Activated CD8-positive, alpha-beta memory T cell treated with anti-CD3 and anti-CD28 coated beads, Interleukin-2, amount 10 ng/mL, durations not matched to agents 7 days and 5 days (primary cell): ENCODE measurements around the gene GORASP1. TPM values are rescaled to one million over a fixed set of nuclear protein-coding genes. Genes with fewer than 3 reads are reported as not detected.

Source experiments
- ATAC-seq: fragments of 150-1000 bp; cut with Tn5 transposase; one replicate; pipeline ENCODE4 v1.10.0; 2021; ENCODE audit warnings: moderate library complexity
- CTCF ChIA-PET: fragments of 350-600 bp; sonication (Branson Sonifier 250); formaldehyde crosslinking; loops from one replicate; lab custom pipeline; 2021; ENCODE audit warnings: antibody characterized with exemption; lab: Charles Lee
- DNase-seq: peaks from one replicate; pipeline ENCODE4 v3.0.0-alpha.2; 2020
- H3K27ac Mint-ChIP-seq: one replicate; pipeline ENCODE4 v1.8.0; 2021; ENCODE audit warnings: mild to moderate bottlenecking, mixed read lengths
- H3K27me3 Mint-ChIP-seq: one replicate; pipeline ENCODE4 v1.8.0; 2021; ENCODE audit warnings: mixed read lengths
- H3K36me3 Mint-ChIP-seq: one replicate; pipeline ENCODE4 v1.8.0; 2021; ENCODE audit warnings: mild to moderate bottlenecking, mixed read lengths
- H3K4me1 Mint-ChIP-seq: one replicate; pipeline ENCODE4 v1.8.0; 2021; ENCODE audit warnings: mixed read lengths
- H3K4me3 Mint-ChIP-seq: one replicate; pipeline ENCODE4 v1.8.0; 2021; ENCODE audit warnings: mild to moderate bottlenecking, moderate library complexity, mixed read lengths
- H3K9me3 Mint-ChIP-seq: one replicate; pipeline ENCODE4 v1.8.0; 2022; ENCODE audit warnings: low read depth, mixed read lengths
- total RNA-seq, 2 experiments: library from RNA; stranded (reverse); gene quantifications; one replicate each; pipeline ENCODE4 v1.2.3, GENCODE V29; 2021

GORASP1 gene
- total RNA-seq, 2 experiments from 2014 or later = 28.8 to 32.0 TPM

- peaks cover 13% of the 10 kb centered on the region for H3K36me3 Mint-ChIP-seq
- no peaks in the 10 kb centered on the region for H3K9me3 Mint-ChIP-seq
- no peak overlapping the region for H3K4me3 Mint-ChIP-seq
- no peak for ATAC-seq
- H3K27me3 Mint-ChIP-seq = no peaks in the 10 kb centered on the region
- CTCF ChIA-PET = interaction anchor here (1.2 kb wide), 1 partner anchor 153 kb away, joined by 4 read pairs; no protein-coding TSS in a partner anchor
- no peak for DNase-seq
- H3K4me1 Mint-ChIP-seq = peaks cover 13% of the 10 kb centered on the region
- H3K27ac Mint-ChIP-seq = no peak overlapping the region
Measured at GRCh38 chr3:39137991-39138803, 30.8 kb upstream of the GORASP1 start.

GRCh38 chr3:39137435-39137936, 30.1 kb upstream of the GORASP1 start:
- no peaks in the 10 kb centered on the region for H3K27me3 Mint-ChIP-seq

GRCh38 chr3:39136533-39137434, 29.4 kb upstream of the GORASP1 start:
- Mint-ChIP-seq H3K4me1 (peaks cover 11% of the 10 kb centered on the region), H3K27ac (no peak overlapping the region), H3K27me3 (no peaks in the 10 kb centered on the region), H3K4me3 (no peak overlapping the region), H3K9me3 (no peaks in the 10 kb centered on the region), H3K36me3 (peaks cover 5% of the 10 kb centered on the region)
- CTCF ChIA-PET = interaction anchor here (1.2 kb wide), 1 partner anchor 155 kb away, joined by 4 read pairs; no protein-coding TSS in a partner anchor
- DNase-seq (no peak), ATAC-seq (no peak)

More at GRCh38 chr3:39137435-39137936, 30.1 kb upstream of the GORASP1 start:
- Mint-ChIP-seq H3K4me3 (no peak overlapping the region), H3K36me3 (peaks cover 7% of the 10 kb centered on the region), H3K4me1 (peaks cover 13% of the 10 kb centered on the region), H3K27ac (no peak overlapping the region), H3K9me3 (no peaks in the 10 kb centered on the region)
- ATAC-seq (no peak), DNase-seq (no peak)
- CTCF ChIA-PET = interaction anchor here (1.2 kb wide), 1 partner anchor 154 kb away, joined by 4 read pairs; no protein-coding TSS in a partner anchor

GRCh38 chr3:39135170-39135805, 27.9 kb upstream of the GORASP1 start:
- ATAC-seq (no peak), DNase-seq (no peak)
- no peaks in the 10 kb centered on the region for H3K36me3 Mint-ChIP-seq
- H3K27ac Mint-ChIP-seq = no peak overlapping the region
- CTCF ChIA-PET = no interaction called here
- H3K4me1 Mint-ChIP-seq = peaks cover 10% of the 10 kb centered on the region
- H3K27me3 Mint-ChIP-seq = no peaks in the 10 kb centered on the region
- no peak overlapping the region for H3K4me3 Mint-ChIP-seq
- H3K9me3 Mint-ChIP-seq = no peaks in the 10 kb centered on the region

DNA sequence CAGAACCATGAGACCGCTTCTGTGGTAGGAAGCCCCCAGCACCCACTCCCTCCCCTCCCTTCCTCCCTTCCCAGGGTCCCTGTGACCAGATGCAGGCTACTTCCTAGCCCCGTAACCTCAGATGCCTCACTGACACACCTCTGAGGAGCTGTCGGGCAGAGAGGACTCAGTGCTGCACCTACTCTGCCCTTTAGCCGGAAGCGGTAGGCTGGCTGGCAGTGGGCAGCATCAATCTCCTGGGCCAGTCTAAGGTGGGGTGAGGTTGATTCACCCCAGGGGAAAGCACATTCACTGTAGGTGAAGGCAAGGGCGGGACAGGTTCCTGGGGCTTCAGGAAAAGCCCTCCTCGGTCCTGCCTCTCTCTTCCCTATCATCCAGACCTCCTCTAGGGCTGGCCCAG, 26.9 kb upstream of the GORASP1 start:
- Mint-ChIP-seq H3K27me3 (no peaks in the 10 kb centered on the region), H3K4me3 (no peak overlapping the region), H3K4me1 (peaks cover 3% of the 10 kb centered on the region), H3K36me3 (no peaks in the 10 kb centered on the region), H3K27ac (no peak overlapping the region), H3K9me3 (no peaks in the 10 kb centered on the region)
- no peak for ATAC-seq
- CTCF ChIA-PET = interaction anchor here (1.3 to 13.0 kb wide), 2 partner anchors 12 to 156 kb away, joined by 3 to 160 read pairs; no protein-coding TSS in a partner anchor
- DNase-seq = no peak

- Mint-ChIP-seq H3K36me3 (no peaks in the 10 kb centered on the region), H3K27ac (no peak overlapping the region), H3K4me3 (no peak overlapping the region), H3K4me1 (no peaks in the 10 kb centered on the region), H3K27me3 (no peaks in the 10 kb centered on the region), H3K9me3 (no peaks in the 10 kb centered on the region)
- ATAC-seq = no peak
- CTCF ChIA-PET = interaction anchor here (1.3 to 13.0 kb wide), 2 partner anchors 12 to 156 kb away, joined by 3 to 160 read pairs; no protein-coding TSS in a partner anchor
- DNase-seq = no peak
Measured at GRCh38 chr3:39133822-39134221, 26.4 kb upstream of the GORASP1 start.

GRCh38 chr3:39133093-39133490, 25.7 kb upstream of the GORASP1 start:
- H3K9me3 Mint-ChIP-seq = no peaks in the 10 kb centered on the region
- no peaks in the 10 kb centered on the region for H3K27me3 Mint-ChIP-seq
- ATAC-seq (no peak), DNase-seq (no peak)
- no peaks in the 10 kb centered on the region for H3K36me3 Mint-ChIP-seq
- no peak overlapping the region for H3K27ac Mint-ChIP-seq
- no peak overlapping the region for H3K4me3 Mint-ChIP-seq
- CTCF ChIA-PET = interaction anchor here (13.0 kb wide), 1 partner anchor 157 kb away, joined by 160 read pairs; no protein-coding TSS in a partner anchor
- peaks cover 5% of the 10 kb centered on the region for H3K4me1 Mint-ChIP-seq

DNA sequence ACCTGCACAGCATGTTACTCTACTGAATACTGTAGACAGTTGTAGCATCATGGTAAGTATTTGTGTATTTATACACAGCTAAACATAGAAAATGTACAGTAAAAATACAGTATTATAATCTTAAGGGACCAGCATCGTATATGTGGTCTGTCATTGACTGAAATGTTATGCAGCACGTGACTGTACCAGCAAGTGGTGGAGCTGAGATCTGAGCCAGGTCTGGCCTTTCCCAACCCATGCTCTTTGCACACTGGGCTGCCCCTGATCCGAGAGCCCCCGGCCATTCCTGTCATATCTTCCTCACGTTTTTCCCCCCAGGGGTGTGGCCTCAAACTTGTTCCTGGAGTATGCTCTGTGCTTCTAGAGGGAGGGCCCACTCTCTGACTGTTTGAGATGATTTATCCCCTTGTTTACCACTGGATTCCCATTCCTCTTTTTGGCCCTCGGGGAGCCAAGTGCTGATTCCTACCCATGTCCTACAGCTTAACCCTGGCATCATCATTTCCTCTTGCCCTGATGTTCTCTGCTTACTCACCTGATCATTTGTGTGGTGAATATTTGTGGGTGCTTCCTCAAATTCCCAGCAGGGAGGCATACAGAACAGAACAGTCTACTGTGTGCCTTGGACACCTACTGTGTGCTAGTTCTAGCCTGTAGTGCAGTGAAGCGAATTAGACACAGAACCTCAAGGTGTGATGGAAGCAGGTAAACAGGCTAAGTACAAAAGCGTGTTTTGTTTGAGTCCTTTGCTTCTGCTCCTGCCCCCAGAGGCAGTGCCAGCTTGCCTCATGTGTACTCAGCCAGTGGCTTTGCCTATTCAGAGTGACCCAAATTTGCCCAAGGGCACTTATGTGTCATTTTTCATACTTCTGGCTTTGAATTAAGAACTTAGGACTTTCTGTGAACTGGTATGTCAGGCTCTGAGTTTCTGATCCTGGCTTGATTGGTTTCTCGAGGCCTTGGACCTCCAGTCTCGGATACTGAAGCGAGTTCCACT, 25.0 kb upstream of the GORASP1 start:
- H3K36me3 Mint-ChIP-seq = no peaks in the 10 kb centered on the region
- H3K9me3 Mint-ChIP-seq = no peaks in the 10 kb centered on the region
- no peaks in the 10 kb centered on the region for H3K27me3 Mint-ChIP-seq
- ATAC-seq (no peak), DNase-seq (no peak)
- H3K4me1 Mint-ChIP-seq = peaks cover 12% of the 10 kb centered on the region
- no peak overlapping the region for H3K27ac Mint-ChIP-seq
- H3K4me3 Mint-ChIP-seq = no peak overlapping the region
- CTCF ChIA-PET = interaction anchor here (1.0 to 13.0 kb wide), 2 partner anchors 133 to 158 kb away, joined by 3 to 160 read pairs; no protein-coding TSS in a partner anchor

DNA sequence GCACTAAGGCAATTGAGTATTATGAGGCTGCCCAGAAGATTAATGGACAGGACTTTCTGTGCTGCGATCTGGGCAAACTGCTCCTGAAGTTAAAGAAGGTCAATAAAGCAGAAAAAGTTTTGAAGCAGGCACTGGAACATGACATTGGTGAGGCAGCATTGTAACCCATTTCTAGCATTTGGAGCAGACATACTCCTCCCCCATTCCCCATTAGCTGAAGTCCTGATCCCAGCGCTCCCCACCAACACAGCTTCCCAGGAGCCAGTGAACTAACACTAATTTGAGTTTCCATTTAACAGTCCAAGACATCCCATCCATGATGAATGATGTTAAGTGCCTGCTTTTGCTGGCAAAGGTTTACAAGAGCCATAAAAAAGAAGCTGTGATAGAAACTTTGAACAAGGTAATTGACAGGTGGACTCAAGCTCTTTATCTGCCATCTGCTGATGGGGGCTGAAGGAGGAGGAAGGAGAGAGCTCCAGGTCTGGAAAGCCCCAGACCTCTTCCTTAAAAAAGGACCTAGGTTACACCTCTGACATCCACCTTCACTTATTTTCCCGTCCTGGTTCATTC, 23.4 kb upstream of the GORASP1 start:
- H3K36me3 Mint-ChIP-seq = no peaks in the 10 kb centered on the region
- H3K9me3 Mint-ChIP-seq = no peaks in the 10 kb centered on the region
- no peak overlapping the region for H3K4me3 Mint-ChIP-seq
- CTCF ChIA-PET = interaction anchor here (0.6 to 13.0 kb wide), 3 partner anchors 59 to 159 kb away, joined by 3 to 160 read pairs (median 3); no protein-coding TSS in a partner anchor
- H3K4me1 Mint-ChIP-seq = peaks cover 18% of the 10 kb centered on the region
- no peak for ATAC-seq
- no peak for DNase-seq
- H3K27ac Mint-ChIP-seq = no peak overlapping the region
- H3K27me3 Mint-ChIP-seq = no peaks in the 10 kb centered on the region

GRCh38 chr3:39130026-39130425, 22.6 kb upstream of the GORASP1 start:
- Mint-ChIP-seq H3K9me3 (no peaks in the 10 kb centered on the region), H3K4me1 (peaks cover 18% of the 10 kb centered on the region), H3K36me3 (no peaks in the 10 kb centered on the region), H3K4me3 (no peak overlapping the region), H3K27me3 (no peaks in the 10 kb centered on the region), H3K27ac (no peak overlapping the region)
- ATAC-seq = no peak
- CTCF ChIA-PET = interaction anchor here (0.7 to 13.0 kb wide), 3 partner anchors 20 to 160 kb away, joined by 3 to 160 read pairs (median 21); partner anchors contain the start of genes GORASP1 and TTC21A
- no peak for DNase-seq

DNA sequence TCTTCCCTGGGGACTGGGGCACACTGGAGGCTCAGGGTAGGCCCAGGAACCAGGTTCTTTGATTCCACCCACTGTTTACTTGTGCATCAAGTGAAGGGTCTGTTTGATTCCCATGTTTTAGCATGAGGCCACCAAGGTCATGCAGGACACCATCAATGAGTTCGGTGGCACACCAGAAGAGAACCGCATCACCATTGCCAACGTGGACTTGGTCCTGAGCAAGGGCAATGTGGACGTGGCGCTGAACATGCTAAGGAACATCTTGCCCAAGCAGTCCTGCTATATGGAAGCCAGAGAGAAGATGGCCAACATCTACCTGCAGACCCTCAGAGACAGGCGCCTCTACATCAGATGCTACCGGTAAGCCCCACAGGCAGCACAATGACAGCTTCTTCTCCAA, 21.5 kb upstream of the GORASP1 start:
- H3K27ac Mint-ChIP-seq = no peak overlapping the region
- ATAC-seq (no peak), DNase-seq (no peak)
- peaks cover 18% of the 10 kb centered on the region for H3K4me1 Mint-ChIP-seq
- no peak overlapping the region for H3K4me3 Mint-ChIP-seq
- H3K36me3 Mint-ChIP-seq = no peaks in the 10 kb centered on the region
- H3K9me3 Mint-ChIP-seq = no peaks in the 10 kb centered on the region
- CTCF ChIA-PET = interaction anchor here (3.3 to 13.0 kb wide), 3 partner anchors 18 to 161 kb away, joined by 11 to 160 read pairs (median 21); partner anchors contain the start of genes GORASP1 and TTC21A
- H3K27me3 Mint-ChIP-seq = peaks cover 2% of the 10 kb centered on the region
